DND-41 (cell line): ENCODE results near the gene PLEKHG3.

Experiments used
- ATAC-seq: fragments of 200-7000 bp; cut with Tn5 transposase; 3 replicates; pipeline ENCODE4 v1.9.1; 2021; ENCODE audit warnings: low read depth; ENCODE audit not compliant: insufficient read depth
- DNase-seq: peaks from one replicate; pipeline ENCODE4 v3.0.0-alpha.2; 2020
- H2AFZ ChIP-seq: 2 replicates; pipeline ENCODE4 v1.6.0; 2012; ENCODE audit warnings: low read depth, low read length
- H3K27ac ChIP-seq: 2 replicates; pipeline ENCODE4 v1.5.1; 2012; ENCODE audit warnings: low read length, inconsistent platforms
- H3K27me3 ChIP-seq: fragments of 200-600 bp; sonication (generic); 2 replicates; pipeline ENCODE4 v1.6.0; 2012; ENCODE audit warnings: low read length, mild to moderate bottlenecking, inconsistent platforms; ENCODE audit not compliant: insufficient read depth, poor library complexity
- H3K36me3 ChIP-seq: 2 replicates; pipeline ENCODE4 v1.5.1; 2012; ENCODE audit warnings: low read length, inconsistent platforms; ENCODE audit not compliant: insufficient read depth
- H3K4me1 ChIP-seq: 2 replicates; pipeline ENCODE4 v1.5.1; 2012; ENCODE audit warnings: mild to moderate bottlenecking, low read length; ENCODE audit not compliant: insufficient read depth
- H3K4me2 ChIP-seq: 2 replicates; pipeline ENCODE4 v1.6.0; 2012; ENCODE audit warnings: mild to moderate bottlenecking, moderate library complexity, low read length, inconsistent platforms; ENCODE audit not compliant: insufficient read depth
- H3K4me3 ChIP-seq, 2 experiments: fragments of 200-600 bp in 1 of 2; shearing (Covaris generic) in 1 of 2; 2 replicates each; pipeline ENCODE4 v1.5.1; 2012 to 2016; ENCODE audit warnings: inconsistent platforms in 2 of 2, low read length in 2 of 2, mild to moderate bottlenecking in 2 of 2, low read depth in 1 of 2, moderate library complexity in 1 of 2
- H3K79me2 ChIP-seq: 2 replicates; pipeline ENCODE4 v1.6.0; 2012; ENCODE audit warnings: low read length, inconsistent platforms; ENCODE audit not compliant: insufficient read depth
- H3K9ac ChIP-seq: 2 replicates; pipeline ENCODE4 v1.6.0; 2012; ENCODE audit warnings: low read depth, mild to moderate bottlenecking, inconsistent platforms, low read length, moderate library complexity
- H3K9me3 ChIP-seq: 2 replicates; pipeline ENCODE4 v1.5.1; 2012; ENCODE audit warnings: low read length, moderate library complexity, mild to moderate bottlenecking, inconsistent platforms; ENCODE audit not compliant: insufficient read depth, severe bottlenecking
- H4K20me1 ChIP-seq: 2 replicates; pipeline ENCODE4 v1.6.0; 2012; ENCODE audit warnings: low read length; ENCODE audit not compliant: insufficient read depth
- CTCF ChIP-seq: IDR thresholded peaks from 2 replicates; pipeline ENCODE4 v1.5.1; 2012; ENCODE audit warnings: borderline replicate concordance, low read length, moderate library complexity, mild to moderate bottlenecking; ENCODE audit not compliant: poor library complexity, severe bottlenecking; ENCODE audit errors: extremely low read depth
- EZH2 ChIP-seq: IDR thresholded peaks from 3 replicates; pipeline ENCODE4 v1.6.1; 2012; ENCODE audit warnings: borderline replicate concordance, low read depth, mild to moderate bottlenecking, moderate library complexity, low read length, inconsistent platforms; ENCODE audit not compliant: severe bottlenecking

The PLEKHG3 gene

GRCh38 chr14:64769096-64770020 lies 65.1 kb downstream of the PLEKHG3 start:
- Histone ChIP-seq H3K36me3 (no peaks in the 10 kb centered on the region), H3K9ac (no peak overlapping the region), H4K20me1 (no peaks in the 10 kb centered on the region; the same call in 1 of the 2 replicates), H3K27me3 (no peaks in the 10 kb centered on the region), H3K9me3 (no peaks in the 10 kb centered on the region), H3K4me2 (no peak overlapping the region), H3K4me3 (no peak overlapping the region), H3K4me1 (0 out of 2 replicates have a peak, but pooled peaks cover 3% of the 10 kb centered on the region), H2AFZ (no peak overlapping the region), H3K79me2 (no peaks in the 10 kb centered on the region), H3K27ac (no peak overlapping the region)
- no peak for DNase-seq
- TF ChIP-seq CTCF, result no peak
- TF ChIP-seq EZH2, result no peak
- no peak for ATAC-seq

- Histone ChIP-seq H2AFZ (no peak overlapping the region), H4K20me1 (no peaks in the 10 kb centered on the region; the same call in 1 of the 2 replicates), H3K9ac (no peak overlapping the region), H3K36me3 (no peaks in the 10 kb centered on the region), H3K27me3 (no peaks in the 10 kb centered on the region), H3K4me1 (no peaks in the 10 kb centered on the region), H3K4me3 (no peak overlapping the region), H3K9me3 (no peaks in the 10 kb centered on the region), H3K27ac (no peak overlapping the region), H3K4me2 (no peak overlapping the region), H3K79me2 (no peaks in the 10 kb centered on the region)
- no peak for ATAC-seq
- DNase-seq, result no peak
- no peak for TF ChIP-seq CTCF
Measured at GRCh38 chr14:64770751-64771150, 66.5 kb downstream of the PLEKHG3 start.

GRCh38 chr14:64771161-64771560 lies 66.9 kb downstream of the PLEKHG3 start:
- Histone ChIP-seq H3K9ac (no peak overlapping the region), H3K27me3 (no peaks in the 10 kb centered on the region), H3K9me3 (no peaks in the 10 kb centered on the region), H3K4me2 (no peak overlapping the region), H3K79me2 (no peaks in the 10 kb centered on the region), H3K4me3 (no peak overlapping the region), H3K27ac (no peak overlapping the region), H2AFZ (no peak overlapping the region), H3K4me1 (no peaks in the 10 kb centered on the region), H4K20me1 (no peaks in the 10 kb centered on the region), H3K36me3 (no peaks in the 10 kb centered on the region)
- no peak for DNase-seq
- TF ChIP-seq EZH2, result no peak
- no peak for TF ChIP-seq CTCF
- no peak for ATAC-seq
